Embryonic facial prominence (tissue), 1 donor: ENCODE measurements around the gene GHRL.

Experiments
- DNase-seq: peaks from one replicate; pipeline ENCODE4 v3.0.0-alpha.2; 2016; ENCODE audit errors: extremely low spot score

Gene GHRL

DNA sequence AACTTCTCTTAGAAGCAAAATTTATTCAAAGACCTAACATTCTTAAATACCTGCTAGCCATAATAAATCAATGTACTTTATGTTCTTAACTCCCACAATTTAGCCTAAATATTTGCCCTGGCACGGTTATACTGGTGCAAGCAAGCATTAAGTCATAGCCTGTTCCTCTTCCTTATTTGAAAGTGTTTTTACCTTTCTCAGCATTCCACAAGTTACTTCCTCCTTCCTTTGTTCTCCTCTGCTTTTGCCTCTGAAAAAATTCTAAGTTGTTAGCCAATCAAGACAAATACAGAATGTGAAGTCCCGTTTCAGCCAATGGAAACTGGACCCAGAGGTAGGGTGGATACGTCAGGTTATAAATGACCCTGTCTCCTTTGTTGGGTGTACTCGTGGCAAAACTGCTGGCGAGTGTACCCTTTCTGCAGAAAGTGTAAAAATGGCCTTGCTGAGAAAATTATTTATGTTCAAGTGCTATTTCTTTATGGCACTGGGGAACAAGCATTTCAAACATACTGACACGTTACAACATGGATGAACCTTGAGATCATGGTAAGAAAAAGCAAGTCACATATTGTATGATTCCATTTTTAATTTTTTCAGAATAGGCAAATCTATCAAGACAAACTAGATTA lies 47.5 kb downstream of the GHRL start:
- DNase-seq: no peak

DNA sequence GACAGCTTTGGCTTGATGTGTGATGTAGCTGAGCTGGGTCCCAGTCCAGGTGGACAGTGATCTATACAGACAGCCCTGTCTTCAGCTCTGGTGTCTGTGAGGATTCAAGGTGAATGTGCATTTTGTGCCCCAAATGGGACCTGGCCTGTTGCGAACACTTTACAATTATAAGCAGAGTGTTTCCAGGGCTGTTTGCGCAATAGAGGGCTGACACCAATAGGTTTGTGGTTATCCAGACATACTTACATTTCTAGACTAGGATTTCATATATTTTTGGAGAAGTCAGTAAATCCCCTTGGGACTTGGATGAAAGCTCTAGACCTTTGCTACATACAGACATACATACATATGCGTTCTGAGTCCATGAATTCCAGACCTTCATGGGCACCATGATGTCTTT lies 48.7 kb downstream of the GHRL start:
- DNase-seq: no peak

DNA sequence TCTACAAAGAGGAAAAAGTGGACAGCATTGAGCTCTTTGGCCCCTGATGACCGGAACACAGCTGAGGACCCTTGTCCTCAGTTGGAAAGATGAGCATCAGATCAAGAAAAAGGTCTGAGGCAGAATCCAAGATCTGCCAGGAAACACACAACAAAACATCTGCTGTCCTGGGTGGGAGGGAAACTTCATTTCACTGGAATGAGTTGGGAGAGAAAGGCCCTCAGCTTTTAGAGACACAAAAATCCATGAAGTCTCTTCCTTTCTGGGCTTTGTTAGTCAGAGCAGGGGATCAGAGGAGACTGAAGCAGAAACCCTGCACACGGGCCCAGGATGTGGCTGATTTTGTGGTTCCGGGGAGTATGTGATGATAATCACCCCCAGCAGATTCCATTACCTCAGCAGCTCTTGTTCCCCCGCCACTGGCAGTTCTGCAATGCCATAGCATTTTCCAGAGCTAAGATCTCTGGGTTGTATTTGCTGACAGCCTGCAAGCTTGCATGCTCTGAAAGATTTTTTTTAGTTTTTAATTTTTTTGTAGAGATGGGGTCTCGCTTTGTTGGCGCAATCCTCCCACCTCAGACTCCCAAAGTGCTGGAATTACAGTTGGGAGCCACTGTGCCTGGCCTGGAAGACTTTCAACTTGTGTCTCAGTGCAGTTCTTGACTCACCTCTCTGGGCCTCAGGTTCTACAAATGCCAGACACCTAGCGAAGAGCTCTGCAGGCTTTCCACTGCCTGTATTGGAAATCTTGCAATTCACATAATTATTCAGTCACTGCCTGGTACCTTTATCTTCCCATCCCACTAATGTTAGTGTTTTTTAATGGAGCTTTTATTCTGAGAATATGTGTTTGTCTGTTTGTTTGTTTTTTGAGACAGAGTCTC lies 50.3 kb downstream of the GHRL start:
- no peak for DNase-seq

DNA sequence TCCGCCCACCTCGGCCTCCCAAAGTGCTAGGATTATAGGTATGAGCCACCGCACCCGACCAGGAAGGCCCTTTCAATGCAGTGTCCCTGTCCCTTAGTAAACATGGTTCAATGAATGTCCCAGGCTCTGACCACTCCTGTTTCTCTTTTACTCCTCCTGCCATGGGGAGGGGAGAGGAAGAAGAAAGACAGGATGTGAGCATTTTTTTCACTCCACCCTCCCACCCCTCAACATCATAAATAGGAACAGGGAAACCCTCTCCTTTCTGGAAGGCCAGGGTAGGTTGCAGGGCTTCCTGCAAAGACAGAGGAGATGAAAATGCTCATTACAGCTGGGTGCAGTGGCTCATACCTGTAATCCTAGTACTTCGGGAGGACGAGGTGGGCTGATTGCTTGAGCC lies 51.9 kb downstream of the GHRL start:
- no peak for DNase-seq

DNA sequence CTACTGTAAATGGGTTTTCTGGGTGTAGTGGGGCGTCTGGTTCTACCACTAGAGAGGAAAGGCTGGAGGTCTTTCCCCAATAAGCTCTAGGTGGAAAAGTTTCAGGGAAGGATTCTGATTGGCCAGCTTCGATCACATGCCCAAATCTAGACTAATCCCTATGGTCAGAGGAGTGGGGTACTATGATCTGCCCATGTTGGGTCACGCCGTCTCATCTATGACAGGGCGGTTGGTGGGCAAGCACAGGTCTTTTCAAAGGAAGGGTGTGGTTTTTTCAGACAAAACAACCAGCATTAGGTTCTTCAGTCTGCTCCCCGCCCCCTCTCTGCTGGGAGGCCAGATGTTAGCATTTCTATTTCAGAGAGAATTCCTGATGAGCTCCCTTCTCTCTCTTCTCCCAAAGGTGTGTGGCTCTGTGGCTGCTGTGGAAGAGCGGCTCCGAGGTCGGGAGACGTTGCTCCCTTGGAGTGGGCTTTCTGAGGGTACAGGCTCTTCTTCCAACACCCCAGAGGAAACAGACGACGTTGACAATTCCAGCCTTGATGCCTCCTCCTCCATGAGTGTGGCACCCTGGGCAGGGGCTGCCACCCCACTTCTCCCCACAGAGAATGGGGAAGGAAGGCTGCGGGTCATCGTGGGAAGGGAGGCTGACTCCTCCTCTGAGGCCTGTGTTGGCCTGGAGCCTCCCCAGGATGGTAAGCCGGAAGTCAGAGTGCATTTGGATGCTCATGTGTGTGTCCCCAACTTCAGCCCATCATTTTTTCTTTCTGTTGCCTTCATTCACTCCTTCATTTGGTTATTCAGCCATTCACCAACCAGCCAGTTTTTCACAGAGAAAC lies 54.2 kb downstream of the GHRL start:
- no peak for DNase-seq
